NCI-H1092 treated with DMSO at 0.1 percent for 48 hours (cell line): ENCODE data around the gene LAP3.
"Not testable (repeated sequence)": the region's sequence is repeated elsewhere in the genome, so short reads cannot be mapped to it uniquely, and the experiment has no call there.

Experiments
- DNase-seq: peaks from one replicate; lab custom pipeline; 2025; lab: John Stamatoyannopoulos, UW

Gene LAP3

DNA sequence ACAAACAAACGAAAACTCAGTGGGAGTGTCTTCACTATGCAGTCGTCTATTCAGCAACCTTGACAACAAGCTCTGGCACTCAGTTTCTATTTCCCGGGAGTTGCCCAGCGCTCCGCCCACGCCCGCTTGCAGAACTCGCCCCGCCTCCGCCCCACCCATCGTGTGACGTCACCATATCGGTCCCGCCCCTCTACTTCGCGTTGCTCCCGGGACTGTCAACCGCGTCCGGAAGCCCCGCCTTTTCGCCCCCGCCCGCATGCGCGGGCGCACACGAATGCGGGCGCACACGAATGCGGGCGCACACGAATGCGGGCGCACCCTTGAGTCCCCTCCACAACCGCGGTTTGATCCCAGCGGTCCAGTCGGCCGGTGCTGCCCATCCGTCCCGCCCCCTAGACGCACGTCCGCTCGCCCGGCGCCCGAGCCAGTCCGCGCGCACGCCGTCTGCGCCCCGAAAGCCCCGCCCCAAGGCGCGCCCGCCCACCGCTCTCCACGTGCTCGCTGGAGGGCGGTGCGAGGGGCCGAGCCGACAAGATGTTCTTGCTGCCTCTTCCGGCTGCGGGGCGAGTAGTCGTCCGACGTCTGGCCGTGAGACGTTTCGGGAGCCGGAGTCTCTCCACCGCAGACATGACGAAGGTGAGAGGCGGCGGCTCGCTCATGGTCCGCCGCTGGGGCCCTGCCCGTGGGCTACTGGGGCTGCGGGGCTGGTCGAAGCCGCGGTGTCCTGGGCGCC is at the start of gene LAP3:
Gene LAP3 (plus strand): TSS at position 267 of the 733 bp plus-strand sequence. CDS start 268 bp downstream, at position 535.
- DNase-seq: peak; percentile 95

DNA sequence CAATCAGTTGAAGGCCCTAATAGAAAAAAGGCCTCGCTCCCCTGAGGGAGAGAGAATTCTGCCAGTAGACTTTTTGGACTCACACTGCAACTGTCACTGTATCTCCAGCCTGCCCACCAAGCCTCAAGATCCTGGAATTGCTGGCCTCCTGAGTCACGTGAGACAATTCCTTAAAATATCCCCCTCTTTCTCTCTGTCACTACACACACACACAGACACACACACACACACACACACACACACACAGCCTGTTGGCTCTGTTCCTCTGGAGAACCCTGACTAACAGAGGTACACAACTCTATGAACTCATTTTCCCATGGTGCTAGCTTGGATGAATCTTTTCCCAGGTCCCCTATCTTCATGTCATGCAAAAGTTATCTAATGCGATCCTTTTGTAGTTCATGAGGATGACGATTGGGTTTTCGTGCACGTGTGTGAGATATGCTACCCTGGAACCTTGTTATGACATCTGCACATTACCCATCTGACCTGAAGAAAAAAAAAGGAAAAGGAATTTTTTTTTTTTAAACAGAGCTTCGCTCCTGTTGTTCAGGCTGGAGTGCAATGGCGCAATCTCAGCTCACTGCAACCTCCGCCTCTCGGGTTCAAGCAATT is 48.3 kb upstream of the LAP3 start:
- DNase-seq: no peak

DNA sequence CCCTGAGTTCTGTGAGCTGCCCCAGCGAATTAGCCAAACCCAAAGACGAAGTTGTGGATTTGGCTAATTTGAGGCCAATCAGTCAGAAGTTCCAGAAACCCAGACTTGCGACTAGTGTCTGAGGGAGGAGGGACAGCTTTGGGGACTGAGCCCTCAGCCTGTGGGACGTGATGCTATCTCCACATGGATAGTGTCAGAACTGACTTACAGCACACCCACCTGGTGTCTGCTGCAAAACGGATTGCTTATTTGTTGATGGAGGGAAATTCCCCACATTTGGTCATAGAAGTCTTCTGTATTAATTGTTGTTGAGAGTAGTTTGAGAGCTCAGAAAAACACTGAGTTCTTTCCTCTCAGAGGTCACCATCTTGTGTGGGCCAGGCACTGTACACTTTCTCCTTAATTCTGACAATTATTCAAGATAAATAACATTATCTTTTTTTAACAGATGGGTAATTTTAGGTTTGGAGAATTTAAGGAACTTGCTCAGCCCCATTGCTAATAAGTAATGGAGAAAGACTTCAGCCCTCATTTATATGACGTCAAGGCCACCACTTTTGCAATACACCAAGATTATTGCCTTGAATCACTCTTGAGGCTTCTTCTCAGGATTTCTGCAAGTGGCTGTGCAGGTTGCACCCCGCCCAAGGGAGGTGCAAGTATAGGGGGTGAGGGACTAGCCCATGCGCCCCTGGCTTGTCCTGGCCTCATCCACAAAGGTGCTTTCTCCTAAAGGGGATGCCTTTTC is 45.3 kb upstream of the LAP3 start:
- no peak for DNase-seq

DNA sequence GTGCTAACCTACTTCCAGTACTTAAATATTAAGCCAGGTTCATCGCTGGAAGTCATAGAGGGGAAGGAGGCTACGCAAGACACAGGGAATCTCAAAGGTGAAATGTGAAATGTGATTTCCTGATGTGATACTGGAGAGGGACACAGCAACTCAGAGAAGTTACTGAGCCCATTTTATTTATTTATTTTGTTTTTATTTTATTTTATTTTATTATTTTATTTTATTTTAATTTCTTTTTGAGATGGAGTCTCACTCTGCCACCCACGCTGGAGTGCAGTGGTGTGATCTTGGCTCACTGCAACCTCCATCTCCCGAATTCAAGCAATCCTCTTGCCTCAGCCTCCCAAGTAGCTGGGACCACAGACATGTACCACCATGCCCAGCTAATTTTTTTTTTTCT is 42.3 kb upstream of the LAP3 start:
- no peak for DNase-seq

DNA sequence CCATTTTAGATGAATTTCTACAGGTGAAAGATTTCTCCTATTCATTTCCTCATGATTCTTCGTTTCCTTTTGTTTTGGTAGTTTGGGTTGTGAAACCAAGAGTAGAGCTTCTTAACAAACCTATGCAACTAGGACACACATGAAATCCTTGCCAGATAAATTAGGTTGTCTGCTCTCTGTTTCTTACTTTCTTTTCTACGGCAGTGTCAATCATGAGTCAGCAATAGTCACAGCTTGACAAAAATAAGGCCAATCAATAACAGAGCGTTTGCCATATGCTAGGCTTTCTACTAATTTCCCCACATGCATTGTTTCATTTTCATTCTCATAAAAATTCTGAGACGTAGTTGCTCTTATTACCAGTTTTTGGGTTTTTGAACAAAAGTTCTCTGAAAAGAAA is 41.8 kb upstream of the LAP3 start:
- no peak for DNase-seq

DNA sequence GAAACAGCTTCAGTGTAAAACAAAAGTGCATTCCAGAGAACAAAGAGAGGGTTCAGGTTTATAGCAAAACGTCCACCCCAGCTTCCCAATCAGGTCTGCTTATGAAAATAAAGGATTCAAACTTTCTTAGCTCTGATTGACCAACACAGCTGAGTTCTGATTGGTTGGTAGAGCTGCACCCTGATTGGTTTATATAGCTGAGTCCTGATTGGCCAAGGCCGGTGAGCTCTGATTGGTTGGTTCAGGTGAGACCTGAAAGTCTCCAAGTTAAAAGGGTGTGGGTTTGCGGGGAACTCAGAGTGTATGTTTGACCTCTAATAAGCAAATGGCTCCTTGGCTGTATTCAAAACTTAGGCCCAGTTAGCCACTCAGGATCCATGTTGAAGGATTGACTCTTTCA is 41.1 kb upstream of the LAP3 start:
- DNase-seq: no peak

DNA sequence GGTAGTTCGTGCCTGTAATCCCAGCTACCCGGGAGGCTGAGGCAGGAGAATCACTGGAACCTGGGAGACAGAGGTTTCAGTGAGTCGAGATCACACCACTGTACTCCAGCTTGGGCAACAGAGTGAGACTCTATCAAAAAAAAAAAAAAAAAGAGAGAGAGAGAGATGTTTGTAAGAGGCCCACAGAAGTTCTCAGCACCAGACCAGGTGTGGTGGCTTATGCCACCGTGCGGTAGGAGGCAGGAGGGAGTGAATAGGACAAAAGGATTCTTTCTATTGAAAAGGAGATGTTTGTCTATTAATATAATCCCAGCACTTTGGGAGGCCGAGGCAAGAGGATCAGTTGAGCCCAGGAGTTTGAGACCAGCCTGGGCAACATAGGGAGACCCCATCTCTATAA is 39.9 kb upstream of the LAP3 start:
- not testable (repeated sequence) for DNase-seq

DNA sequence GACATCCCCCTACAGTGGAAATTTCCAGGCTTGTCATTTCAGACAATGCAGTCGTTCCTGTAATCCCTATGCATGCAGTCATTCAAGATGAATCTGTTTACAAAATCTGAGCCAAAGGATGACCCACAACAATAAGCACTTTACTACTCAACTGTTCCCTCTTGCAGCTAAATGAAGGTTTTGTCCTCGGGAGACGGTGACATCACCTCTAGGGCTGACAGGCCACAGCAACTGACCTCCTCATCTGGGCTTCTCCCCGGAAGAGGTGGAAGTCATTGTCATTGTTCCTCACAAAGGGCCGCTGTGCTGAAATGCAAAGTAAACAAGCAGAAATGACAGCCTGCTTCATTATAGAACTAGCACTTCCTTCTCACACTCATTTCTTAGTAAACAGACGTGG is 32.8 kb upstream of the LAP3 start:
- DNase-seq: peak; percentile 51

DNA sequence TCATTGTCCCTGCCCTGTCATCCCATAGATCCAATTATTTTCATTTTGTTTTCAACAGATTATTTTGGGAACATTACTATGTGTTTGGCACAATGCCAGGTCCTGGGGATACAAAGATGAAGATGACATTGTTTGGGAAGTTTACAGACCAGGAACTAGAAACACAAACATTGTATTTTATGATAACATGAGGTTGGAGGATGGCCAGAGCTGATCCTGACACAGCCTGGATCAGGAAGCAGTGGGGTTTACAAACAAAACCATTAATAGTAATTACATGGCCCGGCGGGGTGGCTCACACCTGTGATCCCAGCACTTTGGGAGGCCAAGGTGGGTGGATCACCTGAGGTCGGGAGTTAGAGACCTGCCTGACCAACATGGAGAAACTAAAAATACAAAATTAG is 32.2 kb upstream of the LAP3 start:
- DNase-seq: peak; percentile 51

DNA sequence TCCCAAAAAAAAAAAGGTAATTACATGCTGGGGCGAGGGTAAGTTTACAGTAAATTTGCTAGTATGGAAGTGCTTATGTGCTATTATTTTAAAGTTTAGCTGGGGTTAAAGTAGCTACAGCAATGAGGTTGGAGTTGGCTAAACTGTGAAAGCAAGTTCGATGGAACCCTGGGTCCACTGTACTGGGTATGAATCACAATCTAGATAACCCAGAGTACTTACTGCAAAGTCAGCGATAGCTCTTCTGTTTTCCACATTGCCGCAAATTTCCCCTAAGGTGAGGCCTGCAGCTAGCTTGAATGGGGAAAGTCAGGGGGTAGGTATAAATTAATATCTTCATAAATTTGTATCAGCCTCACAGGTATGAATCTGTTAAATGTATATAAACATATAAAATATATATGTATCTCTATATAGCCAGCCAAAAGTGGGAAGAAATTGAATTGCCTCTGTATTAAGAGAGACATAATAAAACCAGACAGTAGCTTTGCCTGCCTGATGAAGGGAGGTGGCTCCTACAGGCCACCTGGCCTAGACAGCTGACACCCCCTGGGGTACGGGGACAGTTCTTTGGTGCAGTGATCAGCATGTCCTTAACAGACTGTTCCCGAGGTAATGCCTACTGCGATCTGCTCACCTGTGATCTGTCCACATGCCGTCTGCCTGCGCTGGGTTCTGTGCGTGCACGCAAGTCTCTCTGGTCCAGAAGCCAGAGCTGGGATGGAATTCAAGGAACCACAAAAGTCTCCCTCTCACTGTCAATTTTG is 31.4 kb upstream of the LAP3 start:
- no peak for DNase-seq

DNA sequence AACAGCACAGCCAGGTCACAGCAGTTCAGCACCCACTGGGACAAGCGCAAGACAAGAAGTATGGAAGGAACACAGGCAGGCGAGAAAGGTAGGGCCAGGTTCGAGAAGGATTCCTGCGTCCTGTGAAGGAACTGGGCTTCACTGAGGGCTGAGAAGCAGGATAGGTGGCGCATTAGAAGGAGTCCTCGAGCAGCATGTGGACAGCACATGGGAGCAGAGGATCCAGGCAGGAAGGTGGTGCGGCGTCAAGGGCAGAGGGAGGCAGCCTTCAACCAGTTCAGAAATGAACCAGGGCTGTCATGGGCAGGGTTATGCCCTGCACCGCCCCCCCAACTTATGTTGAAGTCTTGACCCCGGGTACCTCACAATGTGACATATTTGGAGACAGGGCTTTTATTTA is 30.8 kb upstream of the LAP3 start:
- no peak for DNase-seq

DNA sequence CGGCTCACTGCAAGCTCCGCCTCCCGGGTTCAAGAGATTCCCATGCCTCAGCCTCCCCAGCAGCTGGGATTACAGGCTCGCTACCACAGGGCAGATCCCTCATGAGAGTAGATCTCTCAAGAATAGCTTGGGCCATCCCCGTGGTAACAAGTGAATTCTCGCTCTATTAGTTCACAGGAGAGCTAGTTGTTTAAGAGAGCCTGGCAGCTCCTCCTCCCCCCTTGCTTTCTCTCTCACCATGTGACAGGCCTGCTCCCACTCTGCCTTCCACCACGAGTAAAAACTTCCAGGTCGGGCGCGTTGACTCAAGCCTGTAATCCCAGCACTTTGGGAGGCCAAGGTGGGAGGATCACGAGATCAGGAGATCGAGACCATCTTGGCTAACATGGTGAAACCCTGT is 30.3 kb upstream of the LAP3 start:
- no peak for DNase-seq

DNA sequence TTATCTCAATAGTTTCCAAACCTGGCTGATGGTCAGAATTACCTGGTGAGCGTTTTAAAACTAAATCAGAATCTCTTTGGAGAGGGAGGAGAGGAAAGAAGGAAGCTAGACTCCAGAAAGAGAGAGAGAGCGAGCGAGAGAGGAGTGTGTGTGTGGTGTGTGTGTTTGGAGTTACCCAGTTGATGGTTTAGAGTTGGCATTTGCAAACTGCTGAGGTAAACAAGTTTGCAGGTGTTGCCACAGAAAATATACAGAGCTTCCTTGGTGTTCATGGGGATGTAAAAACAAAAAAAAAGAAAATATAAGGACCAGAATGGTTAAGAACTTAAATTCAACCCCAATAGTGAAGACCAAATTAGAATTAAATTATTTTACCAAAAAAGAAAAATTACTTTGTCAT is 26.4 kb upstream of the LAP3 start:
- DNase-seq: no peak

DNA sequence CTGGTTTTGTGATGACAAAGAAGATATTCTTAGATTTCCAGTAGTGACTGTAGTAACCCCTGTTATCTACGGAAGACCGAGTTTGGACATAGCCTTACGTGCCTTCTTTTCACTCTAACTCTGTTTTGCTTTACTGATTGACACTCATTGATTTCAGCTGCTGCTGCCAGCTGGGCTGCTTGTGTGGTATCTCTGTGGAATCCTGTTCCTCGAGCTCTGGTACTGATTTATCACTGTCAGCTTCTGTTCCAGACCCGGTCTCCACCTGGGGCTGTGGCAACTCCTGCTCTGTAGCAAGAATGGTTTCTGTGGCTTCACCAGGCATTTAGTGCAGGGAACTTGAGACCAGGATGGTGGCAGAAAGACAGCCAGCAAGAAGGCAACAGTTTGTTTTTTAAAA is 24.6 kb upstream of the LAP3 start:
- DNase-seq: no peak

DNA sequence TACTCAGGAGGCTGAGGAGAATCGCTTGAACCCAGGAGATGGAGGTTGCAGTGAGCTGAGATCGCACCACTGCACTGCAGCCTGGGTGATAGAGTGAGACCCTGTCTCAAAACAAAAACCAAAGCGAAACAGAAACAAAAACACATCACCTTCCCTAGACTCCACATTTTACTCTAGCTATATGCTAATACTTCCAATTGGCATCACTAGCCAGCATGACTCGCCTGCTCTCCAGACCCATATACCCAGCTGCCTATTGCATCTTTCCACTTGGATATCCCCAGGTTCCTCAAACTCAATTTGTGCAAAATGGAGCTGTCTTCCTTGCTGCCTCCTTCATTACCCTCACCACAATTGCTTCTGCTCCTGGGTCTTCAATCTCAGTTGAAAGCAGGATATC is 22.4 kb upstream of the LAP3 start:
- DNase-seq: no peak

DNA sequence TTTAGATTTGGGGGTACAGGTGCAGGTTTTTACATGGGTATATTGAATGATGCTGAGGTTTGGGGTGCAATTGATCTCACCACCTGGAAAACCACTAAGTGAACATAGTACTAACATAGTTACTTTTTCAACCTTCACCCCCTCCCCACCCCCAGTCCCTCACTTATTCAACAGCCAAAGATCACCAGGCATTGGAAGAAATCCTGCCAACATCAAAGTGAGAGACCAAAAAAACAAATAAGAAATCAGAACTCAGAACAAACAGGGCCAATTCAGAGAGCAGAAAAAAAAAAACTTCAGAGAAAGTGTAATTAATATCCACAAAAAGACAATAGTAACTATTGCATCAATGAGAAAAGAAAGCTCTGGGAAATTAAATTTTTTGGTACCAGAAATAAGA is 20.5 kb upstream of the LAP3 start:
- no peak for DNase-seq

DNA sequence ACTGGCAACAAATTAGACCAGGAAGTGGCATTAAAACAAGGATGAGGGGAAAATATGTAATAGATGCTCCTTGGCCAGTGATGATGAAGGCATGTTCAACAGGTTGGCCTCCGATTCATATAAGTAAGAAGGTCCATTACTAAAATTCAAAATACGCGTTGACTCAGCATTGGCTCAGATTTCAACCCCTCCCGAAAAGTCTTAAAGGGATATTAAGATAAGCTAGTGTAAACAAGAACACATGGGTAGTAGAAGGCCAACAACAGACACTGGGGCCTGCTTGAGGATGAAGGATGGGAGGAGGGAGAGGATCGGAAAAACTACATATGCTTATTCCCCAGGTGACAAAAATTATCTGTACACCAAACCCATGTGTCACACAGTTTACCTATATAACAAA is 19.1 kb upstream of the LAP3 start:
- no peak for DNase-seq

DNA sequence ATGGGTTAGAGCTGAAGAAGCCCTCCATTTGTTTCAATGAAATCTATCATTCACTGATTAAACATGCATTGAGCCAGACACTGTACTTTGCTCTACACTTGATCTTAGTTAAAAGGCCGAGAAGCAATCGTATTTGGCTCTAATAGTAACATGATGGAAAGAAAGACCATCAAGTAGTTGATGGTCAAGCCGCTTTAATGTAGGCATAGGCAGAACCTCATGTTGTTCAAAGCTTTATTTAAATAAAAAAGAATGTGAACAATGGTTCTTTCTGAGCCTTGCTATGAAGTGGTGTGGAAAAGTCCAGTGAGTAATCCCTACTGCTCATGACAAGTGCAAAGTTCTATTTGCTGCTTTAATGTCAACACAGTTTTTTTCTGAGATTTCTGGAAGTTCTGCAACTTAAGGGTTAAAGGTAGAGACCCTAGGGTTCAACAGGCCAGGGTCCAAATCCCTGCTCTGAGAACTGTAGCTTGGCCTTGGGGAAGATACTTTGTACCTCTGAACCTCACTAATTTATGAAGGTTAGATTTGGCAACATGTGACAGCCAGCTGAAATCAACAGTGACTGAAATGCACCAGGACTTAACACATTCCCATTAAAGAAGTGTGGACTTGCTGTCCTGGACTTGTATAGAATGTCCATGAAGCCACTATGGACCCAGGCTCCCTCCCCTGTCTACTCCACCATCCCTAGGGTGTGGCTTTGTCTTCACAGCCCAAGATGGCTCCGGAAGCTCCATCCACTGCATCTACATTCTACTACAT is 17.9 kb upstream of the LAP3 start:
- DNase-seq: no peak

DNA sequence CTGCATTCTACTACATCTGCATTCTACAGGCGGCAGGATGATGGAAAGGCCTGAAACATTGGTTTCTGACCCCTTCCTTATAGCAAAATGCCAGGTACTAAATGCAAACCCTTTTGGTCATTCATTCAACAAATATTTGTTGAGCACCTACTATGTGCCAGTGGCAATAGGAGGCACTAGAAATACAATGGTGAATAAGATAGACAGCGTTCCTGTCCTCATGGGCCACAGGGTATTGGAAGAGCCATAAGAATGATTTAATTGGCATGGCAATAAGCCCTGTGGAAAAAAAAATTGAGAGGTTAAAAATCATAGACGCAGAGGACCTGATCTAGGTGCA is 17.3 kb upstream of the LAP3 start:
- no peak for DNase-seq

DNA sequence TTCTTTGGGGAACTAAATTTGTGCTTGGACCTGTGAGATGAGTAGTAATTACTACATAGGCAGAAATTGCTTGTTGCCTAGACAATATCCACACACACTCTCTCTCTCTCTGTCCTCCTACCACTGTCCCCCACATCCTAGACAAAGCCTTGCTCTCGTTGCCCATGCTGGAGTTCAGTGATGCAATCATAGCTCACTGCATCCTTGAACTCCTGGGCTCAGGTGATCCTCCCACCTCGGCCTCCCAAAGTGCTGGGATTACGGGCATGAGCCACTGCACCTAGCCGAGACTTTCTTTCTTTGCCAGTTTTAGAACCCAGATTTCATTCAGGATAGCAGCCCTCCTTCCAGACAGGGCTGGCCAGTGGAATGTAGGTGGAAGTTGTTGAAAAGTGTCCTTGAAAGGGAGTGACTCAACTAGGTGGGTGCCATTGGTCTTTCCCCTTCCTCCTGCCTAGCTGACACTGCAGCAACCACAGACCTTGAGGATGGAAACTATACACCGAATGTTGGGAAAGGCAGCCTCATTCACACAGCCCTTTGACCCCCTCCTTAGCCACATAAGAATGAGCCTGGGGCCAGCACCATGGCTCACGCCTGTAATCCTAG is 16.8 kb upstream of the LAP3 start:
- no peak for DNase-seq

DNA sequence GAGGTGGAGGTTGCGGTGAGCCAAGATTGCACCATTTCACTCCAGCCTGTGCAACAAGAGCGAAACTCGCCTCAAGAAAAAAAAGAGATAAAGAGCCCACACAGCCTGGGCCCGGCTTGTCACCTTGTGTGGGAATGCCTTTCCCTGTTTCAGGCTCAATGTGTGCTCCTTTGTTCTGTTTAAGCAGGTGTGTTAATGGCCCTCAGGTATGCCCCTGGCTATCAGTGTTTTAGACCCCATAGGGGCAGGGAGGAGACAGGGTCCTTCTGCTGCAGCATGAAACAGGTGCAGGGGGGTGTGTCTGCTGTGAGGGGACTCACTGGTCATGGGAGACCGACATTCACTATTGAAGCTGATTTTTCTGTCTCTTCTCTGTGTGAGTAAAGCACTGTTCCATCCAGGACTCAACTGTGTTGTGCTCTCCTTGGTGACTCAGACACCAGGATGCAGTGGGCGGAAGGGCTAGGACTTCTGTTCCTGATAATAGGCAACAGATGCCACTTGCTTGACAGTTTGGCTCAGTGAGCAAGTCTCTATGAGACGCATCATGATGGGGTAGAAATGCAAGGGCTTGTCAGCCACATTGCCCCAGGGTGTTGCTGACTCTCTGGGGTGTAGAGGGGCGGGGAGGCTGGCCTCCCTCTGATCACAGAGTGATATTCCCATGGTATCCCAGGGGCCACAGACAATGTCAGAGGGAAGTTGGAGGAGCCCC is 15.6 kb upstream of the LAP3 start:
- DNase-seq: no peak
